ENCODE measurements around the gene SPATA32.
"Not testable (repeated sequence)": the region's sequence is repeated elsewhere in the genome, so short reads cannot be mapped to it uniquely, and the experiment has no call there.

SPATA32 gene

DNA sequence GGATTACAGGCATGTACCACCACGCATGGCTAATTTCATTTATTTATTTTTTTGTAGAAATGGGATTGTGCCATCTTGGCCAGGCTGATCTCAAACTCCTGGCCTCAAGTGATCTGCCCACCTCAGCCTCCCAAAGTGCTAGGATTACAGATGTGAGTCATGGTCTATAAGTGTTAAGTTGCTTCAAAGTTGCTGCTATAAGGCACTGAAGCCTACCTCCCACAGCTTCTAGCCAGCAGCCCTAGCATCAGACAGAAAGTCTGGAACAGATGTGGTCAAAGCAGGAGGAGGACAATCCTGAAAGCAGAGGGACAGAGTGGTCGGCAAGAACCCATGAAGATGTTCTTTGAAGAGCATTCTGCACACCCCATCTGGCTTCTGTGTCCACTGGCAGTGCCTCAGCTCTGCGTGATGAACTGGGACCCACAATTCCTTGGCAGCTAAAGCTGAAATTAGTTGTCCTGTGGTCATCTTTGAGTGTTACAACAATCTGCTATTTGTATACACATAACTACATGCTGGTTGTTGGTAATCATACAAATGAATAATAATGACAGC lies 43.7 kb upstream of the SPATA32 start:
- peaks cover 9 to 70% (median 51%) of the 10 kb centered on the region in 5 donors for H3K4me1 ChIP-seq (ENCODE audit: control insufficient read depth in 5 of 5, insufficient read depth in 5 of 5, low read length in 5 of 5)
- H3K36me3 ChIP-seq (ENCODE audit: control insufficient read depth in 5 of 5, insufficient read depth in 5 of 5, low read length in 5 of 5): peaks cover 0 to 4% (median 3%) of the 10 kb centered on the region in 5 donors

DNA sequence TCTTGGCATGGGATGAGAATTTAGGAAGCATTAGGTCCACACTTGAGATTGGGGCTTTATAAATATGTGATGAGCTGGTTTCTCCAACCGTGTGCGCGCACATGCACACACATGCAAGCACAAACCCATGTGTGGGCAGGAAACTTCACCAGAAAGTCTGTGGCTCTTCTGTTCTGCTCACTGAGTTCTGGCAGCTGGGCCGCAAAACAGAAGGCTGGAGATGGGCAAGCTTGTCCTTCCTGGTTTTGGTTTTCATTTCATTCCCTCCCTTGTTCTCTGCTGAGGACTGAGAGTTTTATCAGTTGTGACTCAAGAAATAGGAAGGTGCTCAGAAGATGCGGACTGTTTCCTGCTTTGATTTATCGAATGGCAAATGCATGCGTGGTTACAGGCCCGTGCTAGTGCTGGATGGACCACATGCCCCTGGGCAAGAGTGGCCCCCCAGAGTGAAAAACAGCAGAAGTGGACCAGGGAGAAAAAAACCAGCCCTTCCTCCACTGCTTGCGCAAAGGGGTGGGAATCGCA lies 40.8 kb upstream of the SPATA32 start:
- Histone ChIP-seq H3K9ac (ENCODE audit: low read length in 5 of 5) (no peak overlapping the region), H3K27me3 (ENCODE audit: control insufficient read depth in 5 of 5, insufficient read depth in 4 of 5, low read length in 5 of 5) (no peaks in the 10 kb centered on the region), H3K36me3 (ENCODE audit: control insufficient read depth in 5 of 5, insufficient read depth in 5 of 5, low read length in 5 of 5) (peaks cover 0 to 3% (median 0%) of the 10 kb centered on the region in 5 donors), H3K4me3 (ENCODE audit: low read depth in 1 of 5, low read length in 5 of 5) (peak overlapping the region in 2 of 5 donors; percentile 11 to 25), H3K4me1 (ENCODE audit: control insufficient read depth in 5 of 5, insufficient read depth in 5 of 5, low read length in 5 of 5) (peaks cover 17 to 67% (median 49%) of the 10 kb centered on the region in 5 donors), H3K9me3 (ENCODE audit: control insufficient read depth in 5 of 5, low read length in 5 of 5) (no peaks in the 10 kb centered on the region), H3K27ac (ENCODE audit: low read depth, low read length) (peak overlapping the region; percentile 65)

More for the DNA sequence above, 43.7 kb upstream of the SPATA32 start:
- no peaks in the 10 kb centered on the region for H3K9me3 ChIP-seq (ENCODE audit: control insufficient read depth in 5 of 5, low read length in 5 of 5)
- no peaks in the 10 kb centered on the region for H3K27me3 ChIP-seq (ENCODE audit: control insufficient read depth in 5 of 5, insufficient read depth in 4 of 5, low read length in 5 of 5)
- peak overlapping the region; percentile 65 for H3K27ac ChIP-seq (ENCODE audit: low read depth, low read length)
- no peak overlapping the region for H3K4me3 ChIP-seq (ENCODE audit: low read depth in 1 of 5, low read length in 5 of 5)
- no peak overlapping the region for H3K9ac ChIP-seq (ENCODE audit: low read length in 5 of 5)

DNA sequence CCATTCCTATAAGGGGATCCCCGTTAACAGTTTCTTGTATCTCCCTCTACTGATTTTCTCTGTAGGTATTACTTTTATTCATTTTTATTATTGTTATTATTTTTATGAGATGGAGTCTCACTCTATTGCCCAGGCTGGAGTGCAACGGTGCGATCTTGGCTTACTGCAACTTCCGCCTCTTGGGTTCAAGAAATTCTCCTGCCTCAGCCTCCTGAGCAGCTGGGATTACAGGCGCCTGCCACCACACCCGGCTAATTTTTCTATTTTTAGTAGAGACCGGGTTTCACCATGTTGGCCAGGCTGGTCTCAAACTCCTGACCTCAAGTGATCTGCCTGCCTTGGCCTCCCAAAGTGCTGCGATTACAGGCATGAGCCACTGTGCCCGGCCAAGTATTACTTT lies 40.3 kb upstream of the SPATA32 start:
- H3K36me3 ChIP-seq (ENCODE audit: control insufficient read depth in 5 of 5, insufficient read depth in 5 of 5, low read length in 5 of 5); H3K9ac ChIP-seq (ENCODE audit: low read length in 5 of 5); H3K4me3 ChIP-seq (ENCODE audit: low read depth in 1 of 5, low read length in 5 of 5); H3K9me3 ChIP-seq (ENCODE audit: control insufficient read depth in 5 of 5, low read length in 5 of 5); H3K27me3 ChIP-seq (ENCODE audit: control insufficient read depth in 5 of 5, insufficient read depth in 4 of 5, low read length in 5 of 5): not testable (repeated sequence)
- Histone ChIP-seq H3K27ac (ENCODE audit: low read depth, low read length) (peak overlapping the region; percentile 65), H3K4me1 (ENCODE audit: control insufficient read depth in 5 of 5, insufficient read depth in 5 of 5, low read length in 5 of 5) (peaks cover 15 to 65% (median 45%) of the 10 kb centered on the region in 5 donors)

DNA sequence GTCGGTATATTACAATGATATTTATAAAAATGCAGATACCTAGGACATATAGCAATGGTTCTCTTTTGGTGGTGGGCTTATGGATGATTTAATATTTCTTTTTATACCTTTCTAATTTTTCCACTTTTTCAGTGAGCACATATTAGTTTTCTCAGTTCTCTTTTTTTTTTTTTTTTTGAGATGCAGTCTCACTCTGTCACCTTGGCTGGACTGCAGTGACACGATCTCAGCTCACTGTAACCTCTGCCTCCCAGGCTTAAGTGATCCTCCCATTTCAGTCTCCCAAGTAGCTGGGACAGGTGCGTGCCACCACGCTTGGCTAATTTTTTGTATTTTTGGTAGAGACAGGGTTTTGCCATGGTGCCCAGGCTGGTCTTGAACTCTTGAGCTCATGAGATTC lies 39.8 kb upstream of the SPATA32 start:
- no peak overlapping the region for H3K9ac ChIP-seq (ENCODE audit: low read length in 5 of 5)
- H3K36me3 ChIP-seq (ENCODE audit: control insufficient read depth in 5 of 5, insufficient read depth in 5 of 5, low read length in 5 of 5): peaks cover 0 to 3% (median 0%) of the 10 kb centered on the region in 5 donors
- H3K4me1 ChIP-seq (ENCODE audit: control insufficient read depth in 5 of 5, insufficient read depth in 5 of 5, low read length in 5 of 5): peaks cover 15 to 66% (median 47%) of the 10 kb centered on the region in 5 donors
- H3K27me3 ChIP-seq (ENCODE audit: control insufficient read depth in 5 of 5, insufficient read depth in 4 of 5, low read length in 5 of 5): no peaks in the 10 kb centered on the region
- H3K9me3 ChIP-seq (ENCODE audit: control insufficient read depth in 5 of 5, low read length in 5 of 5): no peaks in the 10 kb centered on the region
- no peak overlapping the region for H3K27ac ChIP-seq (ENCODE audit: low read depth, low read length)
- H3K4me3 ChIP-seq (ENCODE audit: low read depth in 1 of 5, low read length in 5 of 5): no peak overlapping the region

DNA sequence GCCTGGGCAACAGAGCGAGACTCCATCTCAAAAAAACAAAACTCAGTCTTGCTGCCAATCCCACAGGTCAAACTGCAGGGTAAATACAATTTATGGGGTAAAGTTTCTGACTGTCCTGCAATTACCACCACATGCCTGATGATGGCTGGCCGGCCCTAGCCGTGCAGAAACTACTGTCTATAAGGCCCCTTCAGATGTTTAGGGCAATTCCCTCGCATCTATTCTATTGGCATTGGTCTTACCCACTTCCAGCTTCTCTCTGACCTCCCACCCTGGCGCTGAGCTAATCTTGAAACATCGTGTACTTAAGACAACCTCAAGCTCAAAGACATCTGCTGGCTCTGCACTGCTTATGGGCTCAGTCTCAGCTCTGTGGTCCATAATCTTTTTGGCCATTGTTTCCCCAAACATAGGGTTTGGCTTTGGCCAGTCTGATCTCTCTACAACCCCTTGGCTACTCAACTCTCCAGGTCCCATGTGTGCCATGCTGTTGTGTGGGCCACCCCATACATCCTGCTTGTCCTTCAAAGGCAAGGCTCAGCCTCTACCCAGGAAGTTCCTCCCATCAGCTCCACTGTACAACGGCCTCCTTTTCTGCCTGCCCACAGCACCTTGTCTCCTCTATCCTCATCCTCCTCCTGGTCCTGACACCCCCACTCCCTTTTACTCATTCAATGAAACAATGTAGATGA lies 38.3 kb upstream of the SPATA32 start:
- Histone ChIP-seq H3K36me3 (ENCODE audit: control insufficient read depth in 5 of 5, insufficient read depth in 5 of 5, low read length in 5 of 5) (peaks cover 0 to 3% (median 0%) of the 10 kb centered on the region in 5 donors), H3K27ac (ENCODE audit: low read depth, low read length) (peak overlapping the region; percentile 46), H3K4me3 (ENCODE audit: low read depth in 1 of 5, low read length in 5 of 5) (no peak overlapping the region), H3K27me3 (ENCODE audit: control insufficient read depth in 5 of 5, insufficient read depth in 4 of 5, low read length in 5 of 5) (no peaks in the 10 kb centered on the region), H3K9me3 (ENCODE audit: control insufficient read depth in 5 of 5, low read length in 5 of 5) (no peaks in the 10 kb centered on the region), H3K4me1 (ENCODE audit: control insufficient read depth in 5 of 5, insufficient read depth in 5 of 5, low read length in 5 of 5) (peaks cover 17 to 67% (median 49%) of the 10 kb centered on the region in 5 donors), H3K9ac (ENCODE audit: low read length in 5 of 5) (no peak overlapping the region)

DNA sequence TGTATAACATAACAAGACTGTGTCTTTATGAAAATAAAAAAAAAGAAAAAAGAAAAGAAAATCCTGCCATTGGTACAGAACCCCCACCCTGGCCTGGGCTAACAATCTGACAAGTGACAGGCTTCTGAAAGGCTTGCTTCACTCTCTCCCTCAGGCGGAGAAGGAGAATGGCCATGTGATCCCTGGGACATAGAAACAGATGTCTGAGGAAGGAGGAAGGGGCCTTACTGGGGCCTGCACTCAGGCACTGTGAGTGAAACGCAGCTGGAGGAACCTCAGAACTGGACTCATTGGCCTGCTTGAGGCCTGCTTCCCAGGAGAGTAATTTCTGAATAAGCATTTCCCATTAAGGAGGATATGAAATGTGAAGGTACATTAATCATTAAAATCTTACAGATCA lies 37.5 kb upstream of the SPATA32 start:
- peaks cover 17 to 76% (median 56%) of the 10 kb centered on the region in 5 donors for H3K4me1 ChIP-seq (ENCODE audit: control insufficient read depth in 5 of 5, insufficient read depth in 5 of 5, low read length in 5 of 5)

DNA sequence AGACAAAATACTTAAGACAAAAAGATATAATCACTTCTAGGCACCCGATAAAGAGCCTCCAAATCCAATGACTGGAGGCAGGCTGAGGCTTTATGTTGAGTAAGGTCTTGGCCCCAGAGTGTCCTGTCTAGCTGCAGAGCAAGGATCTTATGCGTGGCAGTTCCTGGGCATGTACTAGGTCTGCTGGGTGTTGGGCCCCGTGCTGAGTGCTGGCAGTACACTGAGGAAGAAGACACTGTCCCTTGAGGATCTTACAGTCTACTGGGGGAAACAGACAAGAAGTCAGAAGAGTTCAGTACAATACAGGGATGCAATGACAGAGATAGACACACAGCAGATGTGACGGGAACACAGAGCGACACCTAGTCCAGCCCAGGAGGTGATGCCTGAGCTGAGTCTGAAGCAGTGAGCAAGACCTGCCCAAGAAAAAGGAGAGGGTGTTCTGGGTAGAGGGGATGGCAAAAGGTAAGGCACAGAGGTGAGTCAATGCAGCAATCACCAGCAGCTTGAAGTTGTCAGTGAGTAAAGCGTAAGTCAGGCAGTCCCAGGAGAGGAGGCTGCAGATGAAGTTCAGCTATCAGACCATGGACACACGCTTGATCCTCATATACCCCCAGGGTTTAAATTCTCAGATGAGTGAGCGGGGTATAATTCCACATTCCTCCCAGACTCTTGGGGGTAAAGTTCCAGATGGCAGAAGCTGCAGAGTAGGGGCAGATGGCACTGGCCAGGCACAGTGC lies 36.8 kb upstream of the SPATA32 start:
- Histone ChIP-seq H3K4me1 (ENCODE audit: control insufficient read depth in 5 of 5, insufficient read depth in 5 of 5, low read length in 5 of 5) (peaks cover 23 to 82% (median 63%) of the 10 kb centered on the region in 5 donors), H3K36me3 (ENCODE audit: control insufficient read depth in 5 of 5, insufficient read depth in 5 of 5, low read length in 5 of 5) (peaks cover 0 to 3% (median 0%) of the 10 kb centered on the region in 5 donors), H3K9me3 (ENCODE audit: control insufficient read depth in 5 of 5, low read length in 5 of 5) (no peaks in the 10 kb centered on the region), H3K27ac (ENCODE audit: low read depth, low read length) (peak overlapping the region; percentile 46), H3K9ac (ENCODE audit: low read length in 5 of 5) (peak overlapping the region in 4 of 5 donors; percentile 7 to 49 (median 20)), H3K27me3 (ENCODE audit: control insufficient read depth in 5 of 5, insufficient read depth in 4 of 5, low read length in 5 of 5) (no peaks in the 10 kb centered on the region), H3K4me3 (ENCODE audit: low read depth in 1 of 5, low read length in 5 of 5) (peak overlapping the region in 1 of 5 donors; percentile 10)

More for the DNA sequence above, 37.5 kb upstream of the SPATA32 start:
- Histone ChIP-seq H3K4me3 (ENCODE audit: low read depth in 1 of 5, low read length in 5 of 5) (no peak overlapping the region), H3K27ac (ENCODE audit: low read depth, low read length) (peak overlapping the region; percentile 46), H3K36me3 (ENCODE audit: control insufficient read depth in 5 of 5, insufficient read depth in 5 of 5, low read length in 5 of 5) (peaks cover 0 to 3% (median 0%) of the 10 kb centered on the region in 5 donors), H3K9ac (ENCODE audit: low read length in 5 of 5) (peak overlapping the region in 4 of 5 donors; percentile 7 to 49 (median 20)), H3K27me3 (ENCODE audit: control insufficient read depth in 5 of 5, insufficient read depth in 4 of 5, low read length in 5 of 5) (no peaks in the 10 kb centered on the region), H3K9me3 (ENCODE audit: control insufficient read depth in 5 of 5, low read length in 5 of 5) (no peaks in the 10 kb centered on the region)

DNA sequence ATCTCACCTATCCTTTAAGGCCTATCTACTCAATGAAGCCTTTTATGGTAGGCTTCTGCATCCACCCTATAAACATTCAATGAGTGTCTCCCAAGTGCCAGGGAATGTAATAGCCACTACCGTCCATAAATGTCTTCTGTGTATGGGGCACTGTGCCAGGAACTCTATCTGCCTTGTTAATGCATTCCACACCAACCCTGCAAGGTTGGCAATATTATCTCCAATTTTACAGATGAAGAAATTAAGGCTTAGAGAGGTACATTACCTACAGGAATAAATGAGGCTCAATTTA lies 34.9 kb upstream of the SPATA32 start:
- Histone ChIP-seq H3K27ac (ENCODE audit: low read depth, low read length) (no peak overlapping the region), H3K36me3 (ENCODE audit: control insufficient read depth in 5 of 5, insufficient read depth in 5 of 5, low read length in 5 of 5) (peaks cover 0 to 3% (median 0%) of the 10 kb centered on the region in 5 donors), H3K4me1 (ENCODE audit: control insufficient read depth in 5 of 5, insufficient read depth in 5 of 5, low read length in 5 of 5) (peaks cover 33 to 87% (median 72%) of the 10 kb centered on the region in 5 donors), H3K4me3 (ENCODE audit: low read depth in 1 of 5, low read length in 5 of 5) (no peak overlapping the region), H3K9ac (ENCODE audit: low read length in 5 of 5) (no peak overlapping the region), H3K27me3 (ENCODE audit: control insufficient read depth in 5 of 5, insufficient read depth in 4 of 5, low read length in 5 of 5) (no peaks in the 10 kb centered on the region), H3K9me3 (ENCODE audit: control insufficient read depth in 5 of 5, low read length in 5 of 5) (no peaks in the 10 kb centered on the region)

DNA sequence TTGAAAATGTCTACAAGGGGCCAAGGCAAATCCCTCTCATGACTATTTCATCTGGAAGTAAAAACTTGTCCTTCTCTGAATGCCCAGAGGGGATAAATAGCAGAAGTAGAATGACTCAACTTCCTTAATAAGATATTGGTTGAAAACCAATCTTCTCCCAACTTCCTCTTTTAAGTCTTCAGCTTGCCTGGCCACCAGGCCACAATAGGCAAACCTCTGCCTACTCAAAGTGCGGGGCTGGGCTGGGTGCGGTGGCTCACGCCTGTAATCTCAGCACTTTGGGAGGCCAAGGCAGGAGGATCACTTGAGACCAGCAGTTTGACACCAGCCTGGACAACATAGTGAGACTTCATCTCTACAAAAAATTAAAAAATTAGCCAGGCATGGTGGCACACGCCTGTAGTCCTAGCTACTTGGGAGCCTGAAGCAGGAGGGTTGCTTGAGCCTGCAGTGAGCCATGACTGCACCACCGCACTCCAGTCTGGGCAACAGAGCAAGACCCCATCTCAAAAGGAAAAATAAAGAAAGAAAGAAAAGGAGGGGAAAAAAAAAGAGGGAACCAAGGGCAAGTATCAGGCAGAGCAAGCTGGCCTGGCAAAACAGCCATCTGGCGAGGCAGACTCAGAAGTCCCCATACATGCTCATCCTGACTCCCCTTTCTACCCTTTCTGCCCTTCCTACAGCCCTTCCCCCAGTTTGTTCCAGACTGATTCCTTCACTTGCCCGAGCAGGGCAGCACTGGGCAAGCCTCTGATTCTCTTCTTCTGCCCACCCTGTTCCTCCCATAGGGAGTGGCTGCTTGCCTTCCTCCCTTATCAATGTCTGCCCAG lies 34.3 kb upstream of the SPATA32 start:
- no peaks in the 10 kb centered on the region for H3K9me3 ChIP-seq (ENCODE audit: control insufficient read depth in 5 of 5, low read length in 5 of 5)
- H3K9ac ChIP-seq (ENCODE audit: low read length in 5 of 5): no peak overlapping the region
- H3K4me3 ChIP-seq (ENCODE audit: low read depth in 1 of 5, low read length in 5 of 5): no peak overlapping the region
- peak overlapping the region; percentile 26 for H3K27ac ChIP-seq (ENCODE audit: low read depth, low read length)
- no peaks in the 10 kb centered on the region for H3K27me3 ChIP-seq (ENCODE audit: control insufficient read depth in 5 of 5, insufficient read depth in 4 of 5, low read length in 5 of 5)
- peaks cover 33 to 90% (median 77%) of the 10 kb centered on the region in 5 donors for H3K4me1 ChIP-seq (ENCODE audit: control insufficient read depth in 5 of 5, insufficient read depth in 5 of 5, low read length in 5 of 5)
- peaks cover 0 to 3% (median 0%) of the 10 kb centered on the region in 5 donors for H3K36me3 ChIP-seq (ENCODE audit: control insufficient read depth in 5 of 5, insufficient read depth in 5 of 5, low read length in 5 of 5)

All from subcutaneous abdominal adipose tissue (tissue), 5 donors.